H1 (cell line): ENCODE results near the gene SMU1. TPM values are rescaled to one million over a fixed set of nuclear protein-coding genes. Genes with fewer than 3 reads are reported as not detected.

Experiments
- CTCF ChIA-PET: fragments of 300-600 bp; sonication (Branson Sonifier 250); formaldehyde crosslinking; loops from one replicate; lab custom pipeline; 2021; ENCODE audit not compliant: partially characterized antibody; lab: Charles Lee
- POLR2A ChIA-PET: fragments of 300-600 bp; sonication (Branson Sonifier 250); formaldehyde crosslinking; loops from one replicate; lab custom pipeline; 2021; ENCODE audit warnings: inconsistent platforms; ENCODE audit not compliant: partially characterized antibody; lab: Charles Lee
- DNase-seq, 2 experiments: peaks; one replicate each; pipeline versions ENCODE4 v3.0.0 to v3.0.0-alpha.2; 2010 to 2022; ENCODE audit warnings: low spot score in 2 of 2, low read depth in 1 of 2, mixed read lengths in 1 of 2
- FAIRE-seq: peaks from 2 replicates; lab custom pipeline; 2011; peaks lifted over from hg19 to GRCh38; lab: Jason Lieb, UNC
- H2AFZ ChIP-seq: 2 replicates; pipeline ENCODE4 v1.8.1; 2012; ENCODE audit warnings: low read length, inconsistent platforms
- H2AK5ac ChIP-seq: 2 replicates; pipeline ENCODE4 v1.6.1; 2013; ENCODE audit warnings: low read depth, low read length
- H2BK120ac ChIP-seq: replicated peaks from 2 replicates; pipeline ENCODE3; 2013; ENCODE audit warnings: low read depth, low read length, inconsistent platforms
- H2BK12ac ChIP-seq: 2 replicates; pipeline ENCODE4 v1.6.1; 2013; ENCODE audit warnings: low read depth, low read length
- H2BK15ac ChIP-seq: 2 replicates; pipeline ENCODE4 v1.6.1; 2013; ENCODE audit warnings: low read length
- H2BK20ac ChIP-seq: 2 replicates; pipeline ENCODE4 v1.6.1; 2013; ENCODE audit warnings: low read length
- H2BK5ac ChIP-seq: 2 replicates; pipeline ENCODE4 v1.6.1; 2013; ENCODE audit warnings: low read depth, low read length
- H3K14ac ChIP-seq: 2 replicates; pipeline ENCODE4 v1.6.1; 2013; ENCODE audit warnings: inconsistent platforms; ENCODE audit not compliant: insufficient read length
- H3K18ac ChIP-seq: 2 replicates; pipeline ENCODE4 v1.6.1; 2013; ENCODE audit warnings: low read length; ENCODE audit errors: extremely low read depth
- H3K23ac ChIP-seq: 2 replicates; pipeline ENCODE4 v1.6.1; 2013; ENCODE audit warnings: inconsistent platforms; ENCODE audit not compliant: insufficient read length
- H3K23me2 ChIP-seq: 2 replicates; pipeline ENCODE4 v1.6.1; 2013; ENCODE audit warnings: low read depth, low read length
- H3K27ac ChIP-seq: 2 replicates; pipeline ENCODE4 v1.6.1; 2011; ENCODE audit warnings: low read depth, low read length, inconsistent platforms
- H3K27me3 ChIP-seq, 4 experiments: replicated peaks in 1 of 4; 1 replicate in 1 of 4; 2 replicates in 3 of 4; pipeline versions ENCODE4 v1.6.1 to v1.8.1; 2011 to 2013; ENCODE audit warnings: low read length in 3 of 4, mild to moderate bottlenecking in 3 of 4, inconsistent platforms in 2 of 4, mixed read lengths in 2 of 4, moderate library complexity in 1 of 4; ENCODE audit not compliant: control insufficient read depth in 3 of 4, insufficient read depth in 3 of 4; ENCODE audit errors: extremely low read depth in 1 of 4
- H3K36me3 ChIP-seq, 4 experiments: 2 replicates each; pipeline versions ENCODE4 v1.6.1 to v1.8.1; 2011 to 2013; ENCODE audit warnings: mild to moderate bottlenecking in 4 of 4, low read length in 3 of 4, moderate library complexity in 2 of 4, control low read depth in 1 of 4, inconsistent platforms in 1 of 4; ENCODE audit not compliant: insufficient read depth in 4 of 4, control insufficient read depth in 2 of 4
- H3K4ac ChIP-seq: replicated peaks from 2 replicates; pipeline ENCODE3; 2013; ENCODE audit warnings: low read length, low read depth, mixed read lengths, inconsistent platforms; ENCODE audit not compliant: insufficient read length
- H3K4me1 ChIP-seq, 4 experiments: replicated peaks in 1 of 4; 1 replicate in 1 of 4; 2 replicates in 3 of 4; pipeline versions ENCODE4 v1.6.1 to v1.8.1; 2011 to 2013; ENCODE audit warnings: low read length in 3 of 4, inconsistent platforms in 2 of 4, mixed read lengths in 1 of 4; ENCODE audit not compliant: insufficient read depth in 4 of 4, control insufficient read depth in 3 of 4
- H3K4me2 ChIP-seq, 2 experiments: 2 replicates each; pipeline versions ENCODE4 v1.6.1 to v1.8.1; 2011 to 2013; ENCODE audit warnings: low read depth in 2 of 2, low read length in 2 of 2, control low read depth in 1 of 2, inconsistent platforms in 1 of 2, mild to moderate bottlenecking in 1 of 2; ENCODE audit not compliant: insufficient read depth in 1 of 2
- H3K4me3 ChIP-seq, 4 experiments: fragments of 200-600, 300-600 bp in 1 of 4; sonication (generic), shearing (Covaris generic), sonication (Bioruptor Twin) in 1 of 4; 2 replicates each; pipeline versions ENCODE4 v1.5.1 to v1.8.1; 2011 to 2016; ENCODE audit warnings: low read length in 4 of 4, low read depth in 3 of 4, control low read depth in 2 of 4, inconsistent platforms in 2 of 4, mild to moderate bottlenecking in 2 of 4, mixed read lengths in 1 of 4, moderate library complexity in 1 of 4; ENCODE audit not compliant: insufficient read depth in 2 of 4; ENCODE audit errors: extremely low read depth in 1 of 4
- H3K56ac ChIP-seq: replicated peaks from 2 replicates; pipeline ENCODE3; 2013; ENCODE audit warnings: low read depth, mild to moderate bottlenecking, mixed read lengths, low read length, inconsistent platforms; ENCODE audit not compliant: insufficient read length
- H3K79me1 ChIP-seq: 2 replicates; pipeline ENCODE4 v1.6.1; 2013; ENCODE audit warnings: low read depth, low read length, control low read depth
- H3K79me2 ChIP-seq, 2 experiments: 2 replicates each; pipeline versions ENCODE4 v1.6.1 to v1.8.1; 2012 to 2013; ENCODE audit warnings: low read length in 2 of 2, mild to moderate bottlenecking in 2 of 2, inconsistent platforms in 1 of 2; ENCODE audit not compliant: insufficient read depth in 2 of 2, control insufficient read depth in 1 of 2
- H3K9ac ChIP-seq, 4 experiments: replicated peaks in 1 of 4; 1 replicate in 1 of 4; 2 replicates in 3 of 4; pipeline versions ENCODE4 v1.6.1 to v1.8.1; 2011 to 2013; ENCODE audit warnings: low read depth in 3 of 4, low read length in 3 of 4, control low read depth in 2 of 4, mild to moderate bottlenecking in 2 of 4, moderate library complexity in 2 of 4, inconsistent platforms in 1 of 4; ENCODE audit errors: extremely low read depth in 1 of 4
- H3K9me3 ChIP-seq, 2 experiments: 2 replicates each; pipeline versions ENCODE4 v1.6.1 to v1.8.1; 2012 to 2013; ENCODE audit warnings: mild to moderate bottlenecking in 2 of 2, moderate library complexity in 2 of 2, control low read depth in 1 of 2, inconsistent platforms in 1 of 2, low read depth in 1 of 2, low read length in 1 of 2, mixed read lengths in 1 of 2; ENCODE audit not compliant: insufficient read depth in 2 of 2
- H4K20me1 ChIP-seq, 2 experiments: replicated peaks in 1 of 2; 2 replicates each; pipeline versions ENCODE3 to v1.8.1; 2011 to 2013; ENCODE audit warnings: inconsistent platforms in 2 of 2, low read length in 2 of 2, mild to moderate bottlenecking in 1 of 2; ENCODE audit not compliant: insufficient read depth in 2 of 2, control insufficient read depth in 1 of 2
- H4K5ac ChIP-seq: 2 replicates; pipeline ENCODE4 v1.6.1; 2013; ENCODE audit warnings: low read length, low read depth, mixed read lengths, inconsistent platforms; ENCODE audit not compliant: insufficient read length
- H4K8ac ChIP-seq: 2 replicates; pipeline ENCODE4 v1.8.0; 2013; ENCODE audit warnings: mild to moderate bottlenecking, moderate library complexity, low read length, inconsistent platforms; ENCODE audit not compliant: insufficient read depth; ENCODE audit errors: extremely low read depth
- H4K91ac ChIP-seq: replicated peaks from 2 replicates; pipeline ENCODE3; 2013; ENCODE audit warnings: low read length, mixed read lengths, inconsistent platforms; ENCODE audit not compliant: insufficient read length
- CBX5 ChIP-seq: fragments of 300-800, 300-1000 bp; sonication (generic); IDR thresholded peaks from 2 replicates; pipeline ENCODE4 v1.7.1; 2016; ENCODE audit warnings: antibody characterized with exemption, low read length, low read depth
- CEBPB ChIP-seq: IDR thresholded peaks from 2 replicates; pipeline ENCODE4 v1.6.1; 2012; ENCODE audit warnings: low read depth, low read length
- EZH2 ChIP-seq: fragments of 200-600 bp; sonication (generic); IDR thresholded peaks from 2 replicates; pipeline ENCODE4 v1.7.1; 2012; ENCODE audit warnings: low read depth, mild to moderate bottlenecking, moderate library complexity, low read length, inconsistent platforms; ENCODE audit not compliant: severe bottlenecking
- GABPA ChIP-seq: IDR thresholded peaks from 2 replicates; pipeline ENCODE4 v1.6.1; 2011; ENCODE audit warnings: mild to moderate bottlenecking, low read length, moderate library complexity, borderline replicate concordance; ENCODE audit not compliant: insufficient read depth
- NRF1 ChIP-seq: IDR thresholded peaks from 2 replicates; pipeline ENCODE4 v1.6.1; 2011; ENCODE audit warnings: mild to moderate bottlenecking, low read depth, low read length, improper control_type of control experiment
- POLR2A ChIP-seq, 2 experiments: IDR thresholded peaks; 1 replicate in 1 of 2; 2 replicates in 1 of 2; pipeline ENCODE4 v1.6.1; 2011; ENCODE audit warnings: low read depth in 2 of 2, low read length in 2 of 2, mild to moderate bottlenecking in 2 of 2; ENCODE audit errors: control extremely low read depth in 1 of 2
- SIRT6 ChIP-seq: IDR thresholded peaks from one replicate; pipeline ENCODE4 v1.7.1; 2012; ENCODE audit warnings: low read length, inconsistent platforms
- YY1 ChIP-seq: IDR thresholded peaks from 2 replicates; pipeline ENCODE4 v1.6.1; 2011; ENCODE audit warnings: low read depth, mild to moderate bottlenecking, low read length
- WGBS, 2 experiments: shearing (Covaris generic) in 1 of 2; methylation state at CpG; one replicate each; pipeline versions ENCODE4 v1.1.6 to v1.1.7; 2013 to 2015; ENCODE audit warnings: low lambda C conversion rate in 2 of 2, mixed read lengths in 2 of 2, inconsistent platforms in 1 of 2, low coverage in 1 of 2, missing lambda C conversion rate in 1 of 2; ENCODE audit not compliant: insufficient replicate concordance in 2 of 2, insufficient coverage in 1 of 2, insufficient read length in 1 of 2; ENCODE audit errors: extremely low coverage in 1 of 2, missing lambda C conversion rate in 1 of 2; 5-methylcytosine and 5-hydroxymethylcytosine counted together
- polyA plus RNA-seq, 7 experiments: library from polyadenylated mRNA; depleted of rRNA in 3 of 7; stranded (reverse) in 5 of 7; unstranded in 2 of 7; fragments of >200 nt in 5 of 7; fragments of 200-250 nt in 2 of 7; gene quantifications; 1 replicate in 5 of 7; 2 replicates in 1 of 7; 4 replicates in 1 of 7; pipeline versions ENCODE4 v1.2.1 to v1.2.3, GENCODE V29; 2011 to 2013; ENCODE audit warnings: missing spikeins in 2 of 7, mixed read lengths in 2 of 7
- total RNA-seq: library from RNA; stranded (reverse); fragmentation: NEBNext Ultra II Directional; extraction: Animal tissue kit (Norgen Biotek cat#: 25700); gene quantifications from 2 replicates; pipeline ENCODE4 v1.2.1, GENCODE V29; 2021

SMU1 gene
- total and polyA plus RNA-seq, 2 of the 8 experiments (the other 6 are each of a cell fraction or from before 2014, with no cell fraction given) = 8.4 to 26.0 TPM

GRCh38 chr9:33041432-33042188 lies 34.9 kb downstream of the SMU1 start:
- no peak for FAIRE-seq
- no peak overlapping the region for H3K9ac ChIP-seq

More at GRCh38 chr9:33041432-33042188, 34.9 kb downstream of the SMU1 start:
- Histone ChIP-seq H3K4me3 (no peak overlapping the region), H3K18ac (no peak overlapping the region), H3K14ac (no peak overlapping the region), H3K56ac (no peak overlapping the region), H3K36me3 (peaks cover 5 to 43% (median 29%) of the 10 kb centered on the region in 4 experiments)
- TF ChIP-seq POLR2A (IDR thresholded peaks at IDR 0.05; ENCODE audit: control extremely low read depth in 1 of 2, low read depth in 2 of 2, low read length in 2 of 2) = no peak
- TF ChIP-seq CEBPB = peak; percentile 89
- TF ChIP-seq NRF1 = no peak
- TF ChIP-seq YY1 = no peak
- no peak for TF ChIP-seq GABPA
- TF ChIP-seq CBX5 = no peak
- TF ChIP-seq SIRT6 = no peak
- no peak for TF ChIP-seq EZH2
- TF ChIP-seq, all 59 proteins: peak for 1
- Histone ChIP-seq H3K27me3 (no peaks in the 10 kb centered on the region), H3K27ac (no peak overlapping the region), H3K4ac (no peak overlapping the region), H2BK120ac (no peak overlapping the region), H2BK5ac (no peak overlapping the region), H3K4me2 (no peak overlapping the region), H3K23me2 (0 out of 2 replicates have a peak, but pooled peaks cover 3% of the 10 kb centered on the region), H4K5ac (no peak overlapping the region), H4K8ac (no peak overlapping the region), H2BK12ac (no peak overlapping the region), H4K20me1 (peaks cover 0 to 3% of the 10 kb centered on the region in 2 experiments), H4K91ac (no peak overlapping the region), H2AFZ (no peak overlapping the region), H2AK5ac (no peak overlapping the region), H2BK20ac (no peak overlapping the region), H3K23ac (no peak overlapping the region), H2BK15ac (no peak overlapping the region), H3K4me1 (peaks cover 0 to 8% (median 3%) of the 10 kb centered on the region in 4 experiments; a peak in 4 of 7 replicates), H3K79me2 (no peaks in the 10 kb centered on the region), H3K79me1 (no peaks in the 10 kb centered on the region), H3K9me3 (no peaks in the 10 kb centered on the region)
- WGBS, 2 experiments = 86% methylated on average over 9 of the region's 10 CpGs; no CpG with 5 or more reads in 1 of the 2 experiments
- no peak for DNase-seq
- ChIA-PET CTCF (interaction anchor here (0.9 to 1.1 kb wide), 2 partner anchors 175 to 246 kb away, joined by 3 read pairs; no protein-coding TSS in a partner anchor), POLR2A (interaction anchor here (1.7 to 7.5 kb wide), 3 partner anchors 13 to 16 kb away, joined by 3 to 84 read pairs (median 78); partner anchors contain the start of gene DNAJA1)
